Mesenchymal stem cell (in vitro differentiated cells and primary cell): Measurements from ENCODE around the gene GTF2I.
"Not testable (repeated sequence)": the region's sequence is repeated elsewhere in the genome, so short reads cannot be mapped to it uniquely, and the experiment has no call there.

ENCODE experiments used
- DNase-seq: peaks from one replicate; pipeline ENCODE4 v3.0.0-alpha.2; 2013
- H2AFZ ChIP-seq: one replicate; pipeline ENCODE4 v1.6.1; 2013; ENCODE audit warnings: low read depth, mild to moderate bottlenecking, control low read depth, inconsistent platforms, low read length, moderate library complexity
- H2AK5ac ChIP-seq: 2 replicates; pipeline ENCODE4 v1.6.1; 2013; ENCODE audit warnings: low read length, moderate library complexity, mild to moderate bottlenecking, inconsistent platforms; ENCODE audit not compliant: severe bottlenecking
- H2BK120ac ChIP-seq: one replicate; pipeline ENCODE4 v1.6.1; 2013; ENCODE audit warnings: low read depth, mild to moderate bottlenecking, inconsistent platforms, low read length, moderate library complexity
- H2BK12ac ChIP-seq, 2 experiments: one replicate each; pipeline ENCODE4 v1.6.1; 2013; ENCODE audit warnings: inconsistent platforms in 2 of 2, low read length in 2 of 2, mild to moderate bottlenecking in 2 of 2, moderate library complexity in 2 of 2, control low read depth in 1 of 2
- H2BK15ac ChIP-seq: one replicate; pipeline ENCODE4 v1.6.1; 2013; ENCODE audit warnings: mild to moderate bottlenecking, low read depth, inconsistent platforms; ENCODE audit not compliant: poor library complexity, severe bottlenecking
- H2BK5ac ChIP-seq: 2 replicates; pipeline ENCODE4 v1.6.1; 2013; ENCODE audit warnings: low read depth, mild to moderate bottlenecking, low read length, control low read depth, inconsistent platforms; ENCODE audit not compliant: poor library complexity, severe bottlenecking
- H3K14ac ChIP-seq, 2 experiments: one replicate each; pipeline ENCODE4 v1.6.1; 2013; ENCODE audit warnings: inconsistent platforms in 2 of 2, low read length in 2 of 2, control low read depth in 1 of 2, mild to moderate bottlenecking in 1 of 2, moderate library complexity in 1 of 2
- H3K18ac ChIP-seq, 2 experiments: one replicate each; pipeline ENCODE4 v1.6.1; 2013; ENCODE audit warnings: inconsistent platforms in 2 of 2, low read length in 2 of 2, control low read depth in 1 of 2, low read depth in 1 of 2, mild to moderate bottlenecking in 1 of 2
- H3K23ac ChIP-seq, 2 experiments: one replicate each; pipeline ENCODE4 v1.6.1; 2013; ENCODE audit warnings: inconsistent platforms in 2 of 2, low read length in 2 of 2, mild to moderate bottlenecking in 2 of 2, moderate library complexity in 2 of 2, control low read depth in 1 of 2
- H3K27ac ChIP-seq: 2 replicates; pipeline ENCODE4 v1.5.1; 2013; ENCODE audit warnings: mild to moderate bottlenecking, moderate library complexity, low read length, control low read depth, inconsistent platforms; ENCODE audit not compliant: poor library complexity, severe bottlenecking
- H3K27me3 ChIP-seq, 2 experiments: 2 replicates each; pipeline versions ENCODE4 v1.6.1 to v1.7.0; 2013; ENCODE audit warnings: low read length in 2 of 2, mild to moderate bottlenecking in 2 of 2, moderate library complexity in 2 of 2, control low read depth in 1 of 2, inconsistent platforms in 1 of 2; ENCODE audit not compliant: control insufficient read depth in 1 of 2, insufficient read depth in 1 of 2
- H3K36me3 ChIP-seq, 2 experiments: 2 replicates each; pipeline versions ENCODE4 v1.6.1 to v1.7.0; 2013; ENCODE audit warnings: low read length in 2 of 2, control low read depth in 1 of 2, inconsistent platforms in 1 of 2, low read depth in 1 of 2, mild to moderate bottlenecking in 1 of 2; ENCODE audit not compliant: insufficient read depth in 2 of 2, control insufficient read depth in 1 of 2
- H3K4ac ChIP-seq, 2 experiments: one replicate each; pipeline ENCODE4 v1.6.1; 2013; ENCODE audit warnings: inconsistent platforms in 2 of 2, low read length in 2 of 2, mild to moderate bottlenecking in 2 of 2, moderate library complexity in 2 of 2, control low read depth in 1 of 2, low read depth in 1 of 2
- H3K4me1 ChIP-seq: 2 replicates; pipeline ENCODE4 v1.6.1; 2013; ENCODE audit warnings: low read depth, low read length, control low read depth; ENCODE audit not compliant: control insufficient read depth, insufficient read depth
- H3K4me2 ChIP-seq: 2 replicates; pipeline ENCODE4 v1.6.1; 2013; ENCODE audit warnings: low read length, mild to moderate bottlenecking, inconsistent platforms; ENCODE audit not compliant: poor library complexity, severe bottlenecking
- H3K4me3 ChIP-seq, 2 experiments: 2 replicates each; pipeline versions ENCODE4 v1.5.1 to v1.7.0; 2013; ENCODE audit warnings: low read length in 2 of 2, mild to moderate bottlenecking in 2 of 2, control low read depth in 1 of 2, low read depth in 1 of 2; ENCODE audit not compliant: insufficient read depth in 1 of 2
- H3K79me1 ChIP-seq: replicated peaks from 2 replicates; pipeline ENCODE4 v1.6.1; 2013; ENCODE audit warnings: mild to moderate bottlenecking, control low read depth, low read length, inconsistent platforms; ENCODE audit not compliant: poor library complexity, severe bottlenecking
- H3K9ac ChIP-seq: 2 replicates; pipeline ENCODE4 v1.7.0; 2013; ENCODE audit warnings: mild to moderate bottlenecking, low read length, moderate library complexity
- H3K9me3 ChIP-seq: 2 replicates; pipeline ENCODE4 v1.7.0; 2013; ENCODE audit warnings: mild to moderate bottlenecking, low read length; ENCODE audit not compliant: control insufficient read depth
- H4K8ac ChIP-seq: one replicate; pipeline ENCODE4 v1.6.1; 2013; ENCODE audit warnings: inconsistent platforms, mild to moderate bottlenecking, low read length, moderate library complexity
- H4K91ac ChIP-seq: one replicate; pipeline ENCODE4 v1.6.1; 2013; ENCODE audit warnings: mild to moderate bottlenecking, low read length, inconsistent platforms
- WGBS: methylation state at CpG from one replicate; pipeline ENCODE4 v1.1.7; 2013; ENCODE audit warnings: mixed read lengths; 5-methylcytosine and 5-hydroxymethylcytosine counted together

Gene GTF2I

GRCh38 chr7:74798644-74799043 lies 141.1 kb downstream of the GTF2I start:
- not testable (repeated sequence) for H2AK5ac ChIP-seq, H4K8ac ChIP-seq, H3K36me3 ChIP-seq, H2BK15ac ChIP-seq, H3K4me2 ChIP-seq, H3K4ac ChIP-seq, H2BK12ac ChIP-seq, H3K18ac ChIP-seq, H3K27ac ChIP-seq, H2BK5ac ChIP-seq, H2AFZ ChIP-seq, H2BK120ac ChIP-seq, H3K4me3 ChIP-seq, H3K79me1 ChIP-seq, H3K14ac ChIP-seq, H3K4me1 ChIP-seq, H3K9ac ChIP-seq, H3K9me3 ChIP-seq, DNase-seq, H3K23ac ChIP-seq, H4K91ac ChIP-seq, H3K27me3 ChIP-seq
- no CpG with 5 or more reads among the region's 4 CpGs for WGBS
